DOHH2 (cell line): ENCODE data around the gene DRGX.

ENCODE experiments used
- H3F3A ChIP-seq: fragments of 200-600 bp; sonication (generic), shearing (Covaris generic); 2 replicates; pipeline ENCODE4 v1.6.0; 2016; ENCODE audit warnings: antibody characterized with exemption, mild to moderate bottlenecking; ENCODE audit not compliant: control insufficient read depth, insufficient read depth
- H3K27ac ChIP-seq: fragments of 200-600 bp; sonication (generic); 2 replicates; pipeline ENCODE4 v1.5.1; 2014; ENCODE audit warnings: low read depth, mild to moderate bottlenecking, low read length, moderate library complexity
- H3K27me3 ChIP-seq: fragments of 200-600 bp; sonication (generic); 2 replicates; pipeline ENCODE4 v1.6.1; 2014; ENCODE audit warnings: mild to moderate bottlenecking, low read length, mixed read lengths; ENCODE audit not compliant: control insufficient read depth
- H3K36me3 ChIP-seq: fragments of 200-600 bp; sonication (generic); 2 replicates; pipeline ENCODE4 v1.6.1; 2014; ENCODE audit warnings: mild to moderate bottlenecking, low read length, moderate library complexity, mixed read lengths; ENCODE audit not compliant: control insufficient read depth
- H3K4me1 ChIP-seq: fragments of 200-600 bp; sonication (generic); 2 replicates; pipeline ENCODE4 v1.6.1; 2014; ENCODE audit warnings: mild to moderate bottlenecking, low read length, mixed read lengths; ENCODE audit not compliant: control insufficient read depth
- H3K4me2 ChIP-seq: fragments of 200-600 bp; sonication (generic); 2 replicates; pipeline ENCODE4 v1.6.0; 2014; ENCODE audit warnings: mild to moderate bottlenecking, low read length, moderate library complexity
- H3K4me3 ChIP-seq: fragments of 200-600 bp; sonication (generic); 2 replicates; pipeline ENCODE4 v1.5.1; 2014; ENCODE audit warnings: mild to moderate bottlenecking, low read length, mixed read lengths
- H3K79me2 ChIP-seq: fragments of 200-600 bp; sonication (generic); 2 replicates; pipeline ENCODE4 v1.6.1; 2014; ENCODE audit warnings: mild to moderate bottlenecking, low read length, mixed read lengths; ENCODE audit not compliant: control insufficient read depth
- H3K9me2 ChIP-seq: fragments of 200-600 bp; sonication (generic); replicated peaks from 2 replicates; pipeline ENCODE4 v1.6.1; 2014; ENCODE audit warnings: mild to moderate bottlenecking, low read length, mixed read lengths; ENCODE audit not compliant: control insufficient read depth
- H3K9me3 ChIP-seq: fragments of 200-600 bp; sonication (generic); 2 replicates; pipeline ENCODE4 v1.6.1; 2014; ENCODE audit warnings: antibody characterized with exemption, low read length, mixed read lengths; ENCODE audit not compliant: control insufficient read depth, insufficient read depth
- H4K20me1 ChIP-seq: fragments of 200-600 bp; sonication (generic); 2 replicates; pipeline ENCODE4 v1.6.0; 2014; ENCODE audit warnings: low read depth, mild to moderate bottlenecking, antibody characterized with exemption, low read length, moderate library complexity; ENCODE audit not compliant: control insufficient read depth, insufficient read depth
- CTCF ChIP-seq: fragments of 200-600 bp; sonication (generic); IDR thresholded peaks from one replicate; pipeline ENCODE4 v1.5.1; 2014; ENCODE audit warnings: antibody characterized with exemption, mild to moderate bottlenecking, low read depth, low read length; ENCODE audit not compliant: poor library complexity, severe bottlenecking
- EZH2phosphoT487 ChIP-seq: fragments of 200-600 bp; sonication (generic); IDR thresholded peaks from 2 replicates; pipeline ENCODE4 v1.6.1; 2017; ENCODE audit warnings: borderline replicate concordance, mild to moderate bottlenecking, antibody characterized with exemption, low read length, moderate library complexity, mixed read lengths

DRGX gene

GRCh38 chr10:49431426-49431825, 35.5 kb upstream of the DRGX start:
- TF ChIP-seq EZH2phosphoT487 (no peak), CTCF (no peak)
- no peaks in the 10 kb centered on the region for H3K79me2 ChIP-seq
- H3K36me3 ChIP-seq, result no peaks in the 10 kb centered on the region
- H3F3A ChIP-seq, result no peaks in the 10 kb centered on the region
- H3K27ac ChIP-seq, result no peak overlapping the region
- no peak overlapping the region for H3K4me2 ChIP-seq
- H3K9me2 ChIP-seq, result no peaks in the 10 kb centered on the region
- no peaks in the 10 kb centered on the region for H3K27me3 ChIP-seq
- no peaks in the 10 kb centered on the region for H3K9me3 ChIP-seq
- no peak overlapping the region for H3K4me3 ChIP-seq
- no peaks in the 10 kb centered on the region for H3K4me1 ChIP-seq
- no peaks in the 10 kb centered on the region for H4K20me1 ChIP-seq

- H3K9me3 ChIP-seq, result no peaks in the 10 kb centered on the region
These were observed 33.6 kb upstream of the DRGX start for GRCh38 chr10:49429458-49429857.

GRCh38 chr10:49426490-49427360, 30.8 kb upstream of the DRGX start:
- Histone ChIP-seq H3F3A (no peaks in the 10 kb centered on the region), H3K9me3 (no peaks in the 10 kb centered on the region), H3K4me1 (no peaks in the 10 kb centered on the region), H3K36me3 (no peaks in the 10 kb centered on the region), H3K4me2 (no peak overlapping the region), H4K20me1 (no peaks in the 10 kb centered on the region), H3K27me3 (no peaks in the 10 kb centered on the region), H3K27ac (no peak overlapping the region), H3K79me2 (no peaks in the 10 kb centered on the region), H3K9me2 (no peaks in the 10 kb centered on the region), H3K4me3 (no peak overlapping the region)
- TF ChIP-seq CTCF (no peak), EZH2phosphoT487 (no peak)

More at GRCh38 chr10:49429458-49429857, 33.6 kb upstream of the DRGX start:
- TF ChIP-seq CTCF (no peak), EZH2phosphoT487 (no peak)
- Histone ChIP-seq H3K9me2 (no peaks in the 10 kb centered on the region), H3K4me1 (no peaks in the 10 kb centered on the region), H3K27me3 (no peaks in the 10 kb centered on the region), H4K20me1 (no peaks in the 10 kb centered on the region), H3K4me2 (no peak overlapping the region), H3K27ac (no peak overlapping the region), H3K4me3 (no peak overlapping the region), H3F3A (no peaks in the 10 kb centered on the region), H3K79me2 (no peaks in the 10 kb centered on the region), H3K36me3 (no peaks in the 10 kb centered on the region)
